Naive thymus-derived CD8-positive, alpha-beta T cell (primary cell): ENCODE data around the gene ALOX5AP. TPM values are rescaled to one million over a fixed set of nuclear protein-coding genes. Genes with fewer than 3 reads are reported as not detected.

Source experiments
- ATAC-seq, 2 donors: fragments of 150-1000 bp; cut with Tn5 transposase in 1 of 2; sonication (Bioruptor Pico), chemical (Tn5 transposase) in 1 of 2; 1 replicate in 1 of 2; 2 replicates in 1 of 2; pipeline ENCODE4 v1.10.0; 2021; ENCODE audit warnings: mild to moderate bottlenecking in 2 of 2, moderate library complexity in 2 of 2
- POLR2A ChIA-PET: fragments of 350-600 bp; sonication (Branson Sonifier 250); formaldehyde crosslinking; loops from one replicate; lab custom pipeline; 2021; ENCODE audit warnings: antibody characterized with exemption; lab: Charles Lee
- DNase-seq, 10 donors: peaks; one replicate each; pipeline versions ENCODE4 v3.0.0 to v3.0.0-alpha.2; 2020 to 2022
- H3K27ac Mint-ChIP-seq, 10 donors: one replicate each; pipeline ENCODE4 v1.8.0; 2020 to 2022; ENCODE audit warnings: mild to moderate bottlenecking in 10 of 10, mixed read lengths in 10 of 10, moderate library complexity in 4 of 10, inconsistent platforms in 1 of 10
- H3K27me3 Mint-ChIP-seq, 5 donors: one replicate each; pipeline ENCODE4 v1.8.0; 2021 to 2022; ENCODE audit warnings: mixed read lengths in 5 of 5
- H3K36me3 Mint-ChIP-seq, 3 donors: one replicate each; pipeline ENCODE4 v1.8.0; 2020 to 2022; ENCODE audit warnings: mixed read lengths in 3 of 3, mild to moderate bottlenecking in 2 of 3, inconsistent platforms in 1 of 3
- H3K4me1 Mint-ChIP-seq, 4 donors: one replicate each; pipeline ENCODE4 v1.8.0; 2021 to 2022; ENCODE audit warnings: mixed read lengths in 4 of 4
- H3K4me3 Mint-ChIP-seq, 10 donors: one replicate each; pipeline ENCODE4 v1.8.0; 2020 to 2022; ENCODE audit warnings: mild to moderate bottlenecking in 10 of 10, mixed read lengths in 10 of 10, moderate library complexity in 6 of 10, inconsistent platforms in 1 of 10
- H3K9me3 Mint-ChIP-seq, 9 donors: one replicate each; pipeline ENCODE4 v1.8.0; 2020 to 2022; ENCODE audit warnings: mixed read lengths in 9 of 9, mild to moderate bottlenecking in 3 of 9, inconsistent platforms in 1 of 9, moderate library complexity in 1 of 9
- polyA plus RNA-seq, 3 donors: library from polyadenylated mRNA; unstranded; fragments of 300-500 nt; fragmentation: Illumina TruSeq; gene quantifications; one replicate each; pipeline ENCODE4 v1.2.3, GENCODE V29; 2021
- total RNA-seq, 8 experiments: library from RNA in 2 of 8; stranded (reverse) in 2 of 8; gene quantifications; one replicate each; pipeline ENCODE4 v1.2.3 and lab custom pipeline; 2021 to 2026

Gene ALOX5AP
- total and polyA plus RNA-seq, 5 experiments from 2014 or later, result 13.6 to 235 (median 137) TPM

DNA sequence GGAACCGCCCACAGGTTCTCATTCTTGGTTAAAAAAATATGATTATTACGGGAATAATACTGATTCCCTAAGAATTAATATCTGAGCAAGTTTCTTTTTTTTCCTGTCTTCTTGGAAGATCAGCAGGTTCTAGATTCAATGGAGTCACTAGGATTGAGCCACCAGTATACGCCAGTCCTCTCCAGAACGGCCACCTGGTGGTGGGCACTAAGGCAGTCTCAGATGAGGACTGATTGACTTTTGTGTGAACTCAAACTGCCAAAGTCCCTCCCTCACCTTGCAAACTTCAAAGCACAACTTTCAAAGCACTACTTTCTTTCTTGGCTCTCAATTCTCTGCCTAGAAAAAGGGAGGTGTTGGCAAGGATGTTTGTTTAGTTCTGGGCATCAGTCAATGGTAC, 33.3 kb upstream of the ALOX5AP start:
- Mint-ChIP-seq H3K9me3 (no peaks in the 10 kb centered on the region), H3K27me3 (peaks cover 0 to 15% (median 5%) of the 10 kb centered on the region in 5 donors)

DNA sequence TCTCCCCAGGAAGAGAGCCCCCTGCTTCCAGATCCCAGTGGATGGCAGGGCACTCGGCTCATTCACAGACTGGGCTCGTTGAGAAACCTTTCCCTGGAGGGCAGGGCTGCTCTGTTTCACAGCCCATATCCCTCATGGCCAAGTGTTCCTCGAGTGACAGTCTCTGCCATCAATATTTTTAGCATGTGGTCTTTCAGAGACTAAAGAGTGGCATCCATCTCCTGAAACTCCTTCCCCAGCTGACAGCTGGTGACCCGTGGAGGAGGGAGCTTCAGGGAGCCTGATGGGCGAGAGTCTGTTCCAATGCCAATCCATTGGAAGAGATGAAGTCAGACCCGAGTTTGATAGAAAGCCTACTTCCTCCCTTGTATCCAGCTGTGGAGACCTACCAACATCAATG, 30.7 kb upstream of the ALOX5AP start:
- Mint-ChIP-seq H3K27me3 (peaks cover 0 to 8% (median 0%) of the 10 kb centered on the region in 5 donors), H3K36me3 (no peaks in the 10 kb centered on the region), H3K27ac (no peak overlapping the region), H3K9me3 (no peaks in the 10 kb centered on the region), H3K4me3 (no peak overlapping the region), H3K4me1 (peaks cover 0 to 3% (median 1%) of the 10 kb centered on the region in 4 donors)
- no peak for ATAC-seq
- POLR2A ChIA-PET, result interaction anchor here (1.0 to 1.2 kb wide), 2 partner anchors 20 to 43 kb away, joined by 3 read pairs; no protein-coding TSS in a partner anchor
- DNase-seq, result no peak

More for the DNA sequence above, 33.3 kb upstream of the ALOX5AP start:
- POLR2A ChIA-PET, result no interaction called here
- Mint-ChIP-seq H3K36me3 (no peaks in the 10 kb centered on the region), H3K27ac (no peak overlapping the region), H3K4me3 (no peak overlapping the region), H3K4me1 (peaks cover 0 to 7% (median 3%) of the 10 kb centered on the region in 4 donors)
- DNase-seq, result no peak
- no peak for ATAC-seq

DNA sequence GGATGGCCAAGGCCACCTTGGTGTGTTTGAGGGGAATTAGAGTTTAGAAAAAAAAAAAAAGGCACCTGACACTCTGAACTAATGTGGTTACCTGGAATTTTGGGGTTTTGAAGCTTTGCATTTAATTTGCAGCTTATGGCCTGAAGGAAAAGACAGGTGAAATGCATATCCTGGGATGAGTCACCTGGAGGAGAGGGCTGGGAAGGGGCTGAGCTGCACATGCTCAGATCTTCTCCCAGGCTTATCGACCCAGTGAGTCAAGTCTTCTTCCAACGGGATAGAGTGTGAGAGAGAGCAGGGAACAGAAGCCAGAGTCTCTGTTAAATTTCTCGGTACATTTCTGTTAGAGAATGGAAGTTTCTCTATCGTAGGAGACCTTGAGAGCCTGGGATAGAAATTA, 29.7 kb upstream of the ALOX5AP start:
- POLR2A ChIA-PET, result no interaction called here
- no peaks in the 10 kb centered on the region for H3K4me1 Mint-ChIP-seq
- no peaks in the 10 kb centered on the region for H3K9me3 Mint-ChIP-seq
- peaks cover 0 to 6% (median 0%) of the 10 kb centered on the region in 5 donors for H3K27me3 Mint-ChIP-seq
- H3K27ac Mint-ChIP-seq, result no peak overlapping the region
- H3K36me3 Mint-ChIP-seq, result no peaks in the 10 kb centered on the region
- H3K4me3 Mint-ChIP-seq, result no peak overlapping the region
- ATAC-seq, result no peak
- no peak for DNase-seq

GRCh38 chr13:30708541-30708940, 26.8 kb upstream of the ALOX5AP start:
- Mint-ChIP-seq H3K27me3 (peaks cover 0 to 16% (median 0%) of the 10 kb centered on the region in 5 donors), H3K27ac (no peak overlapping the region), H3K4me1 (peaks cover 0 to 11% (median 2%) of the 10 kb centered on the region in 4 donors), H3K36me3 (no peaks in the 10 kb centered on the region), H3K4me3 (no peak overlapping the region), H3K9me3 (no peaks in the 10 kb centered on the region)
- POLR2A ChIA-PET, result no interaction called here
- DNase-seq (no peak), ATAC-seq (no peak)

DNA sequence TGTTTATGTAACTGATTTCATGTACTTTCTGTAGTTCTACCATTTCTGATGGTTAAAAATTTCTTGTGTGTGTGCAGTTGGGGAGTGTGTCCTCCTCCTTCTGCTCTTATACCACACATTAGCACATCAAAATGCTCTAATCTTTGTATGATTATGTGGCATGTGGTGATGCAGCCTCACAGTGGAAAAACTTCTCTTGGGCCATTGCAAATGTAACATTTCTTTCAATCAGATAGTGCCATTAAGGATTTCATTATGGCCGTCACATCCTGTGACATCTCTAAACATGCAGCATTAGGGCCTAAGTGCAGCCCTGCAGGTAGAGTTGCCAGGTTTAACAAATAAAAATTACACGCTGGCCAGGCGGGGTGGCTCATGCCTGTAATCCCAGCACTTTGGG, 24.9 kb upstream of the ALOX5AP start:
- Mint-ChIP-seq H3K36me3 (no peaks in the 10 kb centered on the region), H3K4me3 (no peak overlapping the region), H3K9me3 (no peaks in the 10 kb centered on the region), H3K4me1 (peaks cover 0 to 16% (median 2%) of the 10 kb centered on the region in 4 donors), H3K27me3 (peaks cover 0 to 9% (median 0%) of the 10 kb centered on the region in 5 donors), H3K27ac (no peak overlapping the region)
- no peak for ATAC-seq
- POLR2A ChIA-PET, result no interaction called here
- no peak for DNase-seq

- no peak overlapping the region for H3K4me3 Mint-ChIP-seq
- DNase-seq (no peak), ATAC-seq (no peak)
- no peaks in the 10 kb centered on the region for H3K9me3 Mint-ChIP-seq
- POLR2A ChIA-PET, result no interaction called here
- H3K4me1 Mint-ChIP-seq, result peaks cover 0 to 16% (median 2%) of the 10 kb centered on the region in 4 donors
- H3K27me3 Mint-ChIP-seq, result peaks cover 0 to 9% (median 0%) of the 10 kb centered on the region in 5 donors
- no peaks in the 10 kb centered on the region for H3K36me3 Mint-ChIP-seq
- no peak overlapping the region for H3K27ac Mint-ChIP-seq
These were observed 24.0 kb upstream of the ALOX5AP start for GRCh38 chr13:30711375-30711774.

DNA sequence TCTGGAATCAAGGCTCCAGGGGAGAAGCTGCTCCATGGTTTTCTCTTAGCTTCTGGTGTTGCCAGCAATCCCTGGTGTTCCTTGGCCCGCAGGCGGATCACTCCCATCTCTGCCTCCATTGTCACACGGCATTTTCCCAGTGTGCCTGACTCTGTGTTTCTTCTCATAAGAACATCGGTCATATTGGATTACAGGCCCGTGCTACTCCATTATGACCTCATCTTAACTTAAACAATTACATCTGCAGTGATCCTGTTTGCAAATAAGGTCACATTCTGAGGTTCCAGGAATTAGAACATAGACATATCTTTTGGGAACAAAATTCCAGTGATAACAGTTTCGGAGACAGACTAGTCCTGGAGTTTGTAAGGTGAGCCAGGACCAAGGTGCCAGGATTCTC, 23.5 kb upstream of the ALOX5AP start:
- ATAC-seq, result no peak
- POLR2A ChIA-PET, result no interaction called here
- no peaks in the 10 kb centered on the region for H3K36me3 Mint-ChIP-seq
- no peaks in the 10 kb centered on the region for H3K9me3 Mint-ChIP-seq
- no peak overlapping the region for H3K27ac Mint-ChIP-seq
- peaks cover 0 to 9% (median 0%) of the 10 kb centered on the region in 5 donors for H3K27me3 Mint-ChIP-seq
- peaks cover 0 to 16% (median 2%) of the 10 kb centered on the region in 4 donors for H3K4me1 Mint-ChIP-seq
- no peak for DNase-seq
- H3K4me3 Mint-ChIP-seq, result no peak overlapping the region

GRCh38 chr13:30712536-30713532, 22.5 kb upstream of the ALOX5AP start:
- Mint-ChIP-seq H3K9me3 (no peaks in the 10 kb centered on the region), H3K36me3 (no peaks in the 10 kb centered on the region), H3K27ac (peak overlapping the region in 3 of 10 donors; percentile 30 to 79 (median 42)), H3K27me3 (peaks cover 0 to 9% (median 0%) of the 10 kb centered on the region in 5 donors), H3K4me3 (no peak overlapping the region), H3K4me1 (peaks cover 0 to 16% (median 2%) of the 10 kb centered on the region in 4 donors)
- no peak for DNase-seq
- no peak for ATAC-seq
- POLR2A ChIA-PET, result no interaction called here

DNA sequence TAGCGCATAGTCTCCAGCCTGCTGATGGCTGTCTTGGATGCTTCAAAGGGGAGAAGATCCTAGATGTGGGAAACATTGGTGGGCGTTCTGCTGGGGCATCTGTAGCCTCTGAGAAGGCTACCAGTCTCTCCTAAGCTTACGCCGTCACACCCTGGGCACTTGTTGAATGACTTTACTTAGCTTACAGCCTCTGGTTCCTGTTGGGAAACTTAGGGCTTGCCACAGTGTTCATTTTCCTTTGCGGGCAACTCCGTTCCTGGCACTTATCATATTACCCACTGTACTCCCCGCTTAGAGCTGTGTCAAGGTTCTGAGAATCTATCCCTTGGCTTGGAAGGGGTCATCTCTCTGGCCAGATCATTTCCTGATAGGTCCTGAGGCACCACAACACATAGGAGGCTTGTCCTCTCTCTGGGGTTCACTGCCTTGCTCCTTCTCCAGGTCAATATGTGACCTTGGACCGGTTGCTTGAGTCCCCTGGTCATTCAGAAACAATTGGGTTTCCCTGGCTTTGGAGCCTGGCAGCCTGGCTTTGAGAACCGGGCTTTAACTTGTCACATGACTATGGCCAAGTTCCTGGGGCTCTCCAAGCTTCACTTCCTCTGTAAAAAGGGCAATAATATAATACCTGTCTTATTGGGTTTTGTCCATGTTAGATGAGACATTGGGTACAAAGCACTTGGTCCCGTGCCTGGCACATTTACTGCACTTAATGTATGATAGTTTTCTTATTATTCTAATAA, 20.5 kb upstream of the ALOX5AP start:
- no peak for ATAC-seq
- Mint-ChIP-seq H3K4me1 (peaks cover 0 to 28% (median 2%) of the 10 kb centered on the region in 4 donors), H3K27ac (no peak overlapping the region), H3K9me3 (no peaks in the 10 kb centered on the region), H3K4me3 (no peak overlapping the region), H3K36me3 (no peaks in the 10 kb centered on the region), H3K27me3 (peaks cover 0 to 9% (median 0%) of the 10 kb centered on the region in 5 donors)
- POLR2A ChIA-PET, result no interaction called here
- DNase-seq, result no peak

DNA sequence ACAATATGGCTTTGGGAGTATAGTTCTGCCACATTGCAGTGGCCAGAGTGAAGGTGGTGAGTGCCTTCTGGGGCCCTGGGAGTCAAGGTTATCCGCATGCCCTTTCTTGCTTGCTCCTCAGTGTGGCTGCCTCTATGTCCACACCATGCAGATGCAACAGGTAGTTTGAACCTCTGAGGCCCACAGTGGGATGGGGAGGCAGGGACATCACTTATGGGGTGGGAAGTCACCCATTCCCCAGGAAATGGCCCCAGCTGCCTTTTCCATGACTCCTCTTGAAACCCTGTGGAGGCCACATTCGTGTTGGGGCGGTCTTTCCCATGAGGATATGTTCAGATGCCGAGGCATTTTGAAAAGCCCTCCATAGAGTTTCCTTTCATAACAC, 20.0 kb upstream of the ALOX5AP start:
- POLR2A ChIA-PET, result interaction anchor here (0.6 kb wide), 1 partner anchor 307 kb away, joined by 3 read pairs; no protein-coding TSS in a partner anchor
- Mint-ChIP-seq H3K27me3 (peaks cover 0 to 9% (median 0%) of the 10 kb centered on the region in 5 donors), H3K27ac (no peak overlapping the region), H3K9me3 (no peaks in the 10 kb centered on the region), H3K4me1 (peaks cover 0 to 32% (median 2%) of the 10 kb centered on the region in 4 donors), H3K4me3 (no peak overlapping the region), H3K36me3 (no peaks in the 10 kb centered on the region)
- ATAC-seq (no peak), DNase-seq (no peak)

DNA sequence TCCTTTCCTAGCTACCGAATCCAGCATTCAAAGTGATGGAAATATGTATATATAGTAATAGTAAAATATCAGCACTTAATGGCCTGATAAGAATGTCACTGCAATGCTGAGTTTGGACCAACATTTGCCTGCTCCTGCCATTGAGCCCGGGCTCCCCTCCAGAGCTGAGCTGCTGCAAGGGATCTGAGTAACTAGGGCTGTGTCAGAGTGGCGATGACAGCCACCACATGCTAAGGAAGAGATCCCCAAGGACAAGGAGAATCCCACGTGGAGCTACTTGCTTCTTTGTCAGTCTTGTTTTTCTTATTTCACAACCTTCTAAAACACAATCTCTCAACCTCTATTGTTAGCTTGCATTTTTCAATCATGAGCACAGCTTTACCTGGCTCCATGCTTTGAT, 19.5 kb upstream of the ALOX5AP start:
- no peak for ATAC-seq
- H3K4me3 Mint-ChIP-seq, result no peak overlapping the region
- H3K27ac Mint-ChIP-seq, result no peak overlapping the region
- H3K4me1 Mint-ChIP-seq, result peaks cover 0 to 36% (median 2%) of the 10 kb centered on the region in 4 donors
- H3K27me3 Mint-ChIP-seq, result peaks cover 0 to 9% (median 0%) of the 10 kb centered on the region in 5 donors
- H3K36me3 Mint-ChIP-seq, result no peaks in the 10 kb centered on the region
- POLR2A ChIA-PET, result interaction anchor here (0.6 kb wide), 1 partner anchor 306 kb away, joined by 3 read pairs; no protein-coding TSS in a partner anchor
- H3K9me3 Mint-ChIP-seq, result no peaks in the 10 kb centered on the region
- no peak for DNase-seq

DNA sequence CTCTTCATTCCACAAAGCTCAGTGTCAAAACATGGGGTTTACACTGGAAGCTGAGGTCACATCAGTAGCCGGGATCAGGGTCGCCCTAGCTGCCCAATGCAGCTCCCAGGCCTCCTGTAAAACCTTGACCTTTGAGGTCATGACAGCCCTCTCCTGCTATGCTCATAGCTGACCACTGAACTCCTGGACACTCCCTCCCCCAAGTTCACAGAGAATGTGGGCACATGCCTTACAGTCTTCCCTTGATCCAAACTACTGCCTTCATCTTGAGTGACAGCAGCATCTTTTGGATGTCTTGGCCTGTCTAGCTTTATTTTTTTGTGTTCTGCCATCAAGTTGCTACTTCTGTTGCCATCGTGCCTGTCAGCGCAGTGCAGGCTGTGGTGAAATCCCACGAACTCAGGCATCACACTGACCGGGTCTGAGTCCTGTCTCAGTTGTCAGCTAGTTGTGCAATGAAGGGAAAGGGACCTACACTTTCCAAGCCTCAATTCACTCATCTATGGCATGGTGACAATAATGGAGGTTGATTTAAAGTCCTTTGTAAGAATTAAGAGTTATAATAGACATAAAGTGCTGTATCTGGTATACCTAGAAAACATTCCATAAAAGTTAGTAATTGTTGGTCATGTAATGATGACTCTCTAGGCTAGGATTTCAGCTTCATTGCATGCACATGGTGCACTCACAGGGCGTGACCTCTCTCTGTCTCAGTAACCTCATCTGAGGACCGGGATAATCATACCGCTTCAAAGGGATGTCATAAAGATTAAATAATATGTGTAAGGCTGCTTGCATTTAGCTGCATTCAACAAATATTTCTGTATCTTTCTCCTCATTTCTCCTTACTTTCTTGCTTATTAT, 16.4 kb upstream of the ALOX5AP start:
- H3K27me3 Mint-ChIP-seq, result no peaks in the 10 kb centered on the region
- H3K4me3 Mint-ChIP-seq, result no peak overlapping the region
- POLR2A ChIA-PET, result no interaction called here
- H3K9me3 Mint-ChIP-seq, result no peaks in the 10 kb centered on the region
- ATAC-seq (no peak), DNase-seq (no peak)
- peaks cover 0 to 33% (median 0%) of the 10 kb centered on the region in 4 donors for H3K4me1 Mint-ChIP-seq
- H3K36me3 Mint-ChIP-seq, result no peaks in the 10 kb centered on the region
- no peak overlapping the region for H3K27ac Mint-ChIP-seq
